KOPT-K1 (cell line): ENCODE data around the gene UBE2B.
"Not testable (repeated sequence)": the region's sequence is repeated elsewhere in the genome, so short reads cannot be mapped to it uniquely, and the experiment has no call there.

Experiments
- H3K27ac ChIP-seq: fragments of 200-600 bp; sonication (generic); 2 replicates; pipeline ENCODE4 v1.5.1; 2016; ENCODE audit warnings: antibody characterized with exemption, mild to moderate bottlenecking, low read depth, low read length; ENCODE audit not compliant: poor library complexity, severe bottlenecking
- H3K36me3 ChIP-seq: fragments of 200-600 bp; sonication (generic); 2 replicates; pipeline ENCODE4 v1.5.1; 2017; ENCODE audit warnings: antibody characterized with exemption, mild to moderate bottlenecking, low read length, moderate library complexity; ENCODE audit not compliant: insufficient read depth
- H3K9me3 ChIP-seq: fragments of 200-600 bp; sonication (generic); 2 replicates; pipeline ENCODE4 v1.5.1; 2017; ENCODE audit warnings: antibody characterized with exemption, low read length, mild to moderate bottlenecking; ENCODE audit not compliant: insufficient read depth, poor library complexity, severe bottlenecking

The UBE2B gene

GRCh38 chr5:134382204-134382603 is 10.8 kb downstream of the UBE2B start:
- H3K9me3 ChIP-seq, H3K27ac ChIP-seq: not testable (repeated sequence)
- peaks cover 78% of the 10 kb centered on the region for H3K36me3 ChIP-seq

- no peak overlapping the region for H3K27ac ChIP-seq
- peaks cover 83% of the 10 kb centered on the region for H3K36me3 ChIP-seq
- H3K9me3 ChIP-seq: no peaks in the 10 kb centered on the region
Observed at GRCh38 chr5:134383980-134384697, 12.8 kb downstream of the UBE2B start.

DNA sequence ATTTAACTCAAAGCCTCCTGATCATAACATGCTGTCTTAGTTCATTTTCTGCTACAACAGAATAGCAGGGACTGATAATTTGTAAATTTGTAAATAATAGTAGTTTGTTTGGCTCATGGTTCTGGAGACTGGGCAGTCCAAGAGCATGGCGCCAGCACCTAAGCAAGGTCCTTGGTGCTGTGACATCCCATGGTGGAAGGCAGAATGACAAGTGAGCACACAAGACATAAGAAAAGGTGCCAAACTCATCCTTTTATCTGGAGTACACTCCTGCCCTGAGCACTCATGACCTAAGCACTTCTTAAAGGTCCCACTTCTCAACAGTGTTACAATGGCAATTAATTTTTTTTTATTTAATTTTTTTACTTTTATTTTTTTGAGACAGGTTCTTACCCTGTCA is 16.1 kb downstream of the UBE2B start:
- Histone ChIP-seq H3K9me3 (no peaks in the 10 kb centered on the region), H3K36me3 (peaks cover 95% of the 10 kb centered on the region), H3K27ac (no peak overlapping the region)

GRCh38 chr5:134392301-134392700 is 20.9 kb downstream of the UBE2B start:
- no peaks in the 10 kb centered on the region for H3K9me3 ChIP-seq
- H3K27ac ChIP-seq: no peak overlapping the region
- peaks cover 97% of the 10 kb centered on the region for H3K36me3 ChIP-seq

DNA sequence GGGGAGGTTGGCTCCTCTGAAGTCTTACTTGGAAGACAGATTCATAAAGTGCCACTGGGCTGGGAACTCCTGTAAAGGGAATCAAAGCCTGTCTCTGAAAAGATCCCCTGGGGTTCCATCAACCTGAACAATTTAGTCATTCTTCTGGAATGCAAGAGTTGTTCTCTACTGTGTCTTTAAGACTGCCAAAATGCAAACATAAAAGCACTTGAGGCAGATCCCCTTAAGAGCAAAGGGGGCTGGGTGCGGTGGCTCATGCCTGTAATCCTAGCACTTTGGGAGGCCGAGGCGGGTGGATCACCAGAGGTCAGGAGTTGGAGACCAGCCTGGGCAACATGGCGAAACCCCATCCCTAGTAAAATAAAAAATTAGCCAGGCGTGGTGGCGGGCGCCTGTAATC is 23.6 kb downstream of the UBE2B start:
- H3K36me3 ChIP-seq: peaks cover 96% of the 10 kb centered on the region
- no peak overlapping the region for H3K27ac ChIP-seq
- H3K9me3 ChIP-seq: no peaks in the 10 kb centered on the region

DNA sequence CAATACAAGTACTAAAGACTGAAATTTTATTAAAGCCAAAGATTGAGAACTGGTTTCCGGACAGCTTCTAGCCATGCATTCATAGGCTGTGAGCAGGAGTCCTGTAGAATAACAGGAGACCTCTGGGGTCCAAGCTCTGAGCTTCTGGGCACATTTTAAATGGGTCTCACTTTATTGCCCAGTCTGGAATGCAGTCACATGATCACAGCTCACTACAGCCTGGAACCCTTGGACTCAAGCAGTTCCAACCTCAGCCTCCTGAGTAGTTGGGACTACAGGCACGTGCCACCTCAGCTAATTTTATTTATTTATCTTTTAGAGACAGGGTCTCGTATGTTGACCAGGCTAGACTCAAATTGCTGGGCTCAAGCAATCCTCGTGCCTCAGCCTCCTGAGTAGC is 24.9 kb downstream of the UBE2B start:
- no peak overlapping the region for H3K27ac ChIP-seq
- H3K36me3 ChIP-seq: peaks cover 84% of the 10 kb centered on the region
- H3K9me3 ChIP-seq: no peaks in the 10 kb centered on the region

- no peak overlapping the region for H3K27ac ChIP-seq
- H3K9me3 ChIP-seq: no peaks in the 10 kb centered on the region
- peaks cover 83% of the 10 kb centered on the region for H3K36me3 ChIP-seq
Observed at GRCh38 chr5:134397196-134397595, 25.8 kb downstream of the UBE2B start.

DNA sequence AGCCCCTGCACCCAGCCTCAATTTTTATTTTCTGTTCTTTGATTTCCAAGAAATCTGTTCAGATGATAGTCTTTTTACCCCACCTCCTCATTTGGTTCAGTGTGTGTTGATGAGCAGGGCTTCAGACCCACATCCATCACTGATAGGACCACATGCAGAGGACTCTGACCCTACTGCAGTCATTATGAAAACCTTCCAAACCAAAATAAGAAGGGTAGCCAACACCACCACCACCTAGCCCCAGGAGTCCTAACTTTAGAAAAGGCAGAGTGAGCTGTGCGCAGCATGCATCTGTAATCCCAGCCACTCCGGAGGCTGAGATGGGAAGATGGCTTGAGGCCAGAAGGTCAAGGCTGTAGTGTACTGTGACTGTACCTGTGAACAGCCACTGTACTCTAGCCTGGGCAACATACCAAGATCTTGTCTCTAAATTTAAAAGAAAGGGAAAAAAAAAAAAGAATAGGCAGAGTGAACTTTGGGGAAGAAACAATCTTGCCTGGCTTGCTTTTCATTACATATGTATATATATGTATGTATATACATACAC is 27.3 kb downstream of the UBE2B start:
- Histone ChIP-seq H3K27ac (no peak overlapping the region), H3K36me3 (peaks cover 74% of the 10 kb centered on the region), H3K9me3 (no peaks in the 10 kb centered on the region)

DNA sequence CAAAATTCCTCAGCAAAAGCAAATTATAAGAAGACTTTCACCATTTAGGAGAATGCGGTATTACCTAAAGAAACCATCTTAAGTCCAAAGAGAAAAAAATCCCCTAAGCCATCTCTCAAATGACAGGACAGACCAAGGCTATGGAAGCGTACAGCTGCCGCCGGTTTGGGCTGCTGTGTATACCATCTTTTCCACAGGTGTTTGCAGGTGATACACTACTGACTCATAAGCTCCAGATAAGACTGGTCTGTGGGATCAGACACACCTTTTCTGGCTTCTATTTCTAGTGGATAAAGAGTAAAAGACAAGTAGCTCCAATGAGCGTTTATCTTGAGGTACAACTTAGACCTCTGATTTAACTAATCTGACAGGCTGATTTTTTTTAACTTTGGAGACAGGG is 32.6 kb downstream of the UBE2B start:
- Histone ChIP-seq H3K9me3 (no peaks in the 10 kb centered on the region), H3K36me3 (peaks cover 60% of the 10 kb centered on the region), H3K27ac (no peak overlapping the region)

GRCh38 chr5:134406390-134406789 is 35.0 kb downstream of the UBE2B start:
- H3K9me3 ChIP-seq: no peaks in the 10 kb centered on the region
- H3K36me3 ChIP-seq: peaks cover 59% of the 10 kb centered on the region
- no peak overlapping the region for H3K27ac ChIP-seq

DNA sequence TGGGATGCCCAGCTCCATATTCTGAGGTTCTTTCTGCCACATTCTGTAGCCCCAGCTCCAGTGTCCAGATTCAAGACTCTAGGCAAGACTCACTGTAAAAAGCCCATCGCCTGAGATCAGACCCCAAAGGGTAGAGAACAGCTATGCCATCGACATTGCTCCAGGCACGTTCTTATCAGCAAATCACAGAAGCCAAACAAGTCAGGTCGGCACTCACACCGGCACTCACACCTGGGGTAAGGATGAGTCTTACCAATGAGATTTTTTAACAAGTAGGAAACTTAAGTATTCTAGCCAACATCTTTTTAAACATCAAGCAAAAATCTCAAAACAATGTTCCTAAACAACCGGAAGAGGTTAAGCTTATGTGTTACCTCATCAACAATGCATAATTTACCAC is 38.0 kb downstream of the UBE2B start:
- Histone ChIP-seq H3K36me3 (peaks cover 46% of the 10 kb centered on the region), H3K27ac (no peak overlapping the region), H3K9me3 (no peaks in the 10 kb centered on the region)

DNA sequence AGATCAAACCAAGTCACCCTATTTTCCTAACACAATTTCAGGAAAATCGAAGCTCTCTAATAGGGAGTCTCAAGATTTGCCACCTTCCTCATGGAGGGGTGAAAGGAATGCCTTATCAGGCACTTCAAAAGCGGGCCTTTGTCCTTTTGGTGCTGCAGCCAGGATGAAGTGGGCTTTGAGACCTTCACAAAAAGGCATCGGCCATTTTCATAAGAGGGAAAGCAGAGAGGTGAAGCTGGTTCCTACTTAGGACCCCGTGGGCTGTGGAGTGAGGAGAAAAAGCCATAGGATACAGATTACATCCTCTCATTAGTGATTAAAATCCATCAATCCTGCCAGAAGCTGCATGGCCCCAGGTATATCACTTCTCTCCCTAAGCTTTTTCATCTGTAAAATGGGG is 39.5 kb downstream of the UBE2B start:
- peak overlapping the region; percentile 74 for H3K27ac ChIP-seq
- H3K36me3 ChIP-seq: peaks cover 36% of the 10 kb centered on the region
- H3K9me3 ChIP-seq: no peaks in the 10 kb centered on the region

GRCh38 chr5:134411228-134411545 is 39.8 kb downstream of the UBE2B start:
- no peaks in the 10 kb centered on the region for H3K9me3 ChIP-seq
- peak overlapping the region; percentile 74 for H3K27ac ChIP-seq

DNA sequence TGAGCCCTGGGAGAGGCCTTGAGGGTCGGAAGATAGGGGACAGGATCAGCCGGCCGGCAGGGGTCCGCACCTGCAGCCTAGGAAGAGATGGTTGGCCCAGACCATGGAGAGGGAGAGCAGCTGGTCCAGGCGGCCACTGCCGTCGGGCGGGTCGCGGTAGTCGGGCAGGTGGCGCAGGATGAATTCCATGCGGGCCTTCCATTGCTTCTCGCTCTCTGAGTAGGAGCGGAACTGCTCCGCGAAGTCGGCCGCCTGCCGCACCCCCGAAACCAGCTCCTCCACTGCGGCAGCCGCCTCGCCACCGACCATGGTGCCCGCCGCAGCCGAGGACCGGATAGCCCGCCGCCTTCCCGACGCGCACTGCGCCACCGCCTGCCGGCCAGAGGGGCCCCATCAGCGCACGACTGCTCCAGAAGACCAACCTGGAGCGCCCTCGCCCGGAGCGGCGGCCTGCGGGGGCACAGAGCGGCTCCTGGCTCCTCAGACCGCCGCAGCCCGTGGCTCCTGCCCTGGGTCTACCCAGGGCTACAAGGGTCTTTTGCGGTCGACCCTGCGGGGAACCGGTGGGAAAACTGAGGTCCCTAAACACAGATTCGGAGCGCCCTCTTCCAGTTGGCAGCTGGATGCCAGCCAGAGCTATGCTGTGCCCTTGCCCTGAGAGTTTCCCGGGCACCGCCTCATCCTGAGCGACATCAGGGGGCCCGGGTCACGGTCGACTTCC is 40.3 kb downstream of the UBE2B start, which contains the start of gene CDKN2AIPNL:
CDKN2AIPNL (minus strand) TSS at position 336 of the 721 bp plus-strand sequence; CDS start at position 309, 27 bp downstream.
- H3K27ac ChIP-seq: peak within 1 kb of the TSS; percentile 74
- H3K36me3 ChIP-seq: peaks cover 27% of the 10 kb centered on the region
- no peaks in the 10 kb centered on the region for H3K9me3 ChIP-seq

More at GRCh38 chr5:134411228-134411545, 39.8 kb downstream of the UBE2B start:
- peaks cover 32% of the 10 kb centered on the region for H3K36me3 ChIP-seq

GRCh38 chr5:134413046-134413445 is 41.7 kb downstream of the UBE2B start:
- no peaks in the 10 kb centered on the region for H3K9me3 ChIP-seq
- peaks cover 16% of the 10 kb centered on the region for H3K36me3 ChIP-seq
- H3K27ac ChIP-seq: no peak overlapping the region
